Kasumi-1 (cell line): ENCODE data around the gene TNN.

Experiments used
- DNase-seq, 2 experiments: peaks; one replicate each; lab custom pipeline; 2025; lab: John Stamatoyannopoulos, UW

The TNN gene

GRCh38 chr1:175174309-175175102, 106.9 kb downstream of the TNN start:
- DNase-seq: no peak

- no peak for DNase-seq
These were observed 108.6 kb downstream of the TNN start for GRCh38 chr1:175176246-175176645.

GRCh38 chr1:175178056-175178455, 110.4 kb downstream of the TNN start:
- DNase-seq: no peak

GRCh38 chr1:175178456-175178855, 110.8 kb downstream of the TNN start:
- DNase-seq: no peak

GRCh38 chr1:175179837-175180590, 112.4 kb downstream of the TNN start:
- DNase-seq: no peak

- DNase-seq: no peak
These were observed 114.6 kb downstream of the TNN start for GRCh38 chr1:175182201-175182746.

GRCh38 chr1:175183586-175183985, 116.0 kb downstream of the TNN start:
- no peak for DNase-seq

GRCh38 chr1:175185903-175186302, 118.3 kb downstream of the TNN start:
- no peak for DNase-seq

GRCh38 chr1:175186433-175187160, 119.0 kb downstream of the TNN start:
- DNase-seq: no peak

GRCh38 chr1:175188936-175189335, 121.3 kb downstream of the TNN start:
- DNase-seq: peak; percentile 92 to 93

GRCh38 chr1:175191659-175192058, 124.0 kb downstream of the TNN start:
- DNase-seq: no peak

GRCh38 chr1:175192111-175192629, 124.5 kb downstream of the TNN start:
- DNase-seq: no peak

GRCh38 chr1:175192630-175193526, 125.2 kb downstream of the TNN start, which contains the start of gene KIAA0040:
TSS of gene KIAA0040 (minus strand) at chr1:175192776. CDS start at chr1:175161013, 31,763 bp downstream.
- DNase-seq: no peak

GRCh38 chr1:175193527-175193910, 125.9 kb downstream of the TNN start:
- DNase-seq: no peak

- no peak for DNase-seq
These were observed 127.6 kb downstream of the TNN start for GRCh38 chr1:175195281-175195680.

- no peak for DNase-seq
These were observed 128.2 kb downstream of the TNN start for GRCh38 chr1:175195798-175196197.

- DNase-seq: peak; percentile 24 to 44
These were observed 129.9 kb downstream of the TNN start for GRCh38 chr1:175197531-175197930.
